NCI-H2107 treated with DMSO at 0.1 percent for 48 hours (cell line): ENCODE measurements around the gene SERPIND1.

ENCODE experiments used
- DNase-seq: peaks from one replicate; lab custom pipeline; 2025; ENCODE audit not compliant: unreplicated experiment; lab: John Stamatoyannopoulos, UW

The SERPIND1 gene

DNA sequence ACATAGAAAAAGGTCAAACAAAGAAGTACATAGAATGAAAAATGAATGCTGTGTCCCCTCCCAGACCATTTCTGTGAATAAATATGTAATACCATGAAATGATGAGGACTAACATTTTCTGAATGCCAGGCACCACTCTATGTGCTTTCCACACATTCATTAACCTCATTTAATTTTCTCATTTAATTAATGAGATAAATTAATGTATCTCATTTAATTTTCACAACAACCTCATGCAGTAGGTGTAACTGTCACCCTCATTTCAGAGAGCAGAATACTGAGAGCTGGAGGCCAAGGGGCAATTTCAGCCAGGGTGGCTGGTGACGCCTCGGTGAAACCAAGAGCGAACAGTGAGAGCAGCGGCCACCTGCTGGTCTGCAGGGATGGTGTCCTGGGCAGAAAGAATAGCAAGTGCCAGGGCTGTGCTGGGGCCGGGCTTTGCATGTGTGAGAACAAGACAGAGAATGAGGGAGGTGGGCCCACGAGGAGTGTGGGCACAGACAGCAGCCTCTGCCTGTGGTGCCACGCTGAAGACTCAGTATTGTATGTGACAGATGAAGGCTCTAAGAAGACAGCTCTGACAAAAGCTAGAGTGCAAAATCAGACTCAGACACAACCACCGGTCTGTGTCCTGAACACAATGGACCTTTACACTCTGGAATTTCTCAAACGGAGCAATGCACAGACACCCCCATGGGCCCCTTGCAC, 1.8 kb upstream of the SERPIND1 start:
- DNase-seq: no peak

- no peak for DNase-seq
Observed at GRCh38 chr22:20774882-20775281, 969 bp downstream of the SERPIND1 start.

DNA sequence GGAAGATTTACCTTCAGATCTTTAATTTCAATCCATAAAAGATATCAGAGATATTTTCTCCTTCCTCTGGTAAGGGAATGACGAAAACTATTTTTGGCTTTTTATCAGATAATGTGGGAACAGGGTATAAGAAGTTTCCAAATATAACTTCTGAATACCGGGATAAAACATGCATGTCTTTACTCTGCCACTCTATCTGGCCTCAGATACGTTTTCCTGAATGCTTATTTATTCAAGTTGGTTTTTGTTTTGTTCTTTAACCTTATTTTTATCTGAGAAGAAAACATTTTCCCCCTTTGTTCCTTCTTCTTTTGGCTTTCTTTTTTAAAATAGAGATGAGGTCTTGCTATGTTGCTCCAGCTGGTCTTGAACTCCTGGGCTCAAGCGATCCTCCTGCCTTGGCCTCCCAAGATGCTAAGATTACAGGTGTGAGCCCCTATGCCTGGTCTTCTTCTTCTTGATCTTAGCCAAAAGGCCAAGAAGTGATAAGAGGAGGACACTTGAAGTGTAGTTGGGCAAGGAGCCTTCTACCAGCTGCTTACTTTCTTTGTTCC, 1.5 kb downstream of the SERPIND1 start:
- DNase-seq: no peak

- peak; percentile 18 for DNase-seq
Observed at GRCh38 chr22:20776624-20777405, 2.9 kb downstream of the SERPIND1 start.

DNA sequence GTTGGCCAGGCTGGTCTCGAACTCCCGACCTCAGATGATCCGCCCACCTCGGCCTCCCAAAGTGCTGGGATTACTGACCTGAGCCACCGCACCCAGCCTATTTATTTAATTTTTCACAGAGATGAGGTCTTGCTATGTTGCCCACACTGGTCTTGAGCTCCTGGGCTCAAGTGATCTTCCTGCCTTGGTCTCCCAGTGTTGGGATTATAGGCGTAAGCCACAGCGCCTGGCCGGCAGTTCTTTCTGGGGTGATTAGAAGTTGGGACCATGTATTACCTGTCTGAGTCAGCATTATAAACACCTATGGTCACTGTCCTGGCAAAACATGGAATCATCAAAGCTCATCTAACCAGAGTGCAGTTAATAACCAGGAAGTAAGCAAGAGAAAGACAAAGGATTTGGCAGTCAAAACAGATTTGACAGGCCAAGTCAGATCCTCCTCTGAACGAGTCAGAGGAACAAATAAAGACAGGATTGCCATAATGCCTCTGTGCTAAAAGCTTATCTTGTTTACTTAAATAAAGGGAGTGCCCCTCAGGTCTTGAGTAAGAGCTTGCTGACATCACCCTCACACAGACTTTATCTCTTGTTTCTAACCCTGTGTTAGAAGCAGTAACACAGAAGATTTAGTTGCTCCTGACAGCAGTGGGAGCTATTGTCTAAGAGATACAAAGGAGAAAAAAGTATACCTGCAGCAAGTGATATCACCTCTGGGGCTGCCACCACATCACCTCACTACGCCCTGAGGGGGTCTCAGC, 3.7 kb downstream of the SERPIND1 start:
- DNase-seq: no peak

- DNase-seq: no peak
Observed at GRCh38 chr22:20779014-20779817, 5.3 kb downstream of the SERPIND1 start.

DNA sequence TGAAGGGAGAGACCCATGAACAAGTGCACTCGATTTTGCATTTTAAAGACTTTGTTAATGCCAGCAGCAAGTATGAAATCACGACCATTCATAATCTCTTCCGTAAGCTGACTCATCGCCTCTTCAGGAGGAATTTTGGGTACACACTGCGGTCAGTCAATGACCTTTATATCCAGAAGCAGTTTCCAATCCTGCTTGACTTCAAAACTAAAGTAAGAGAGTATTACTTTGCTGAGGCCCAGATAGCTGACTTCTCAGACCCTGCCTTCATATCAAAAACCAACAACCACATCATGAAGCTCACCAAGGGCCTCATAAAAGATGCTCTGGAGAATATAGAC, 5.9 kb downstream of the SERPIND1 start:
- no peak for DNase-seq

DNA sequence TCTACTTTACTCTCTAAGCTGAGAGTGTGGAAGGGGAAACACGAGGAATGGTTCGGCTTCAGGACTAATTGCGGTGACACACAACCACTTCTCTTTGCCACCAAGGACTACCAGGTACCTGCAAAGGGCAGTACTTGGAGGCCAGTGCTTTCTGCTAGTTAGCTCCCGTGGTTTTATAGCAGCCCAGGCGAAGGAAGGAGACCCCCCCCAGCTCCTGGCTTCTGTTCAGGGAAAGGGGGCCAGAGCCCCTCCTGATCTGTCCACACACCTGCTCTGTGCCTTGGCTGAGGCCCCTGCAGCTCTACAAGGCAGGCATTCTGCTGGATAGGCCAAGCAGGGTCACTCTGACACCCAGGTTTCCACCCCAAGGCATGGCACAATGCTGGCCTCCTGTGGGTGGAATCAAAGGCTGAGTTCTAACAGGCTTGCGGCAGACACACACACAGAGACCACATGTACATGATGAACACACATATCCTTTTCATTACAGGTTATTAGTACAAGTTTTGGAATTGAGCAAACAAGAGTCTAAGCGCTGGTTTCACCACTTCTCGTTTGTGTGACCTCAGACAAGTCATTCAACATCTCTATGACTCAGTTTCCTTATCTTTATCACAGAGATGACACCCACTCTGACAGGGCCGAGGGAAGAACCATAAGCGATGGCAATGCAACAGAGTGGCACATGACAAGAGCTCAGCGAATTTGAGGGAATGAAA, 7.5 kb downstream of the SERPIND1 start:
- no peak for DNase-seq

GRCh38 chr22:20782083-20782482, 8.2 kb downstream of the SERPIND1 start:
- DNase-seq: no peak

DNA sequence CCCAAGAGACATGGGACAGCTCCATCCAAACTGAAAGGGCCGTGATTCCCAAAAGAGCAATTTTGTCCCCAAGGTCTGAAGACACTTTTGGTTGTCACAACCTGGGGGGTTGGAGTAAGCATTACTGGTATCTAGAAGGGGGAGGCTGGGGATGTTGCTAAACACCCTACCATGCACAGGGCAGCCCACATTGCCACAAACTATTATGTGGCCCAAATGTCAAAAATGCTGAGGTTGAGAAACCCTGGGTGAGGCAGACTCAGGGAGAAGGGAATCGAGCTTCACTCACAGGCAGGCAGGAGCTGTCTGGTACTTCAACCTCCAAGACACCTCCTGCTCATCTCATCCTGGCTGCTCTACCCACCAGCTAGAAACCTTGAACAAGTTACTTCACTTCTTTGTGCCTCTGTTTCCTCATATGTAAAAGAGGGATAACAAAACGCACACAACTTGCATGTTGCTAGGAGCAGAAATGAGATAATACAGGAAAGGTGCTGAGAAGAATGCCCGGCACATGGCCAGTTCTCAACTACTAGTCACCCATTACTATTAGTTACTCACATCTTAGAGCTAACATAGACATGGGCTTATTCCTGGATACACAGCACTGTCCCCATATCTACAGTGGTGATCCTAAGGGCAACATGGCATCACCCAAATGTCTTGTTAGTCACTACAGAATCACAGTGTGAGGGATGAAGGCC, 8.8 kb downstream of the SERPIND1 start:
- no peak for DNase-seq

- no peak for DNase-seq
Observed at GRCh38 chr22:20783300-20783673, 9.4 kb downstream of the SERPIND1 start.

GRCh38 chr22:20783844-20784723, 10.2 kb downstream of the SERPIND1 start:
- peak; percentile 14 for DNase-seq

GRCh38 chr22:20785415-20785814, 11.5 kb downstream of the SERPIND1 start:
- DNase-seq: no peak

GRCh38 chr22:20786048-20786447, 12.1 kb downstream of the SERPIND1 start:
- no peak for DNase-seq

GRCh38 chr22:20786536-20786979, 12.6 kb downstream of the SERPIND1 start:
- no peak for DNase-seq

DNA sequence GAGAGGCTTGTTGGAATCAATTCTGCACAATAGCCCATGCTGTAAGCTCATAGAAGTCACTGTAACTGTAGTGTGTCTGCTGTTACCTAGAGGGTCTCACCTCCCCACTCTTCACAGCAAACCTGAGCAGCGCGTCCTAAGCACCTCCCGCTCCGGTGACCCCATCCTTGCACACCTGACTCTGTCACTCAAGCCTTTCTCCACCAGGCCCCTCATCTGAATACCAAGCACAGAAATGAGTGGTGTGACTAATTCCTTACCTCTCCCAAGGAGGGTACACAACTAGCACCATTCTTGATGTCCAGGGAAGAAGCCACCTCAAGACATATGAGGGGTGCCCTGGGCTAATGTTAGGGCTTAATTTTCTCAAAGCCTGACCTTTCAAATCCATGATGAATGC, 13.3 kb downstream of the SERPIND1 start:
- no peak for DNase-seq

DNA sequence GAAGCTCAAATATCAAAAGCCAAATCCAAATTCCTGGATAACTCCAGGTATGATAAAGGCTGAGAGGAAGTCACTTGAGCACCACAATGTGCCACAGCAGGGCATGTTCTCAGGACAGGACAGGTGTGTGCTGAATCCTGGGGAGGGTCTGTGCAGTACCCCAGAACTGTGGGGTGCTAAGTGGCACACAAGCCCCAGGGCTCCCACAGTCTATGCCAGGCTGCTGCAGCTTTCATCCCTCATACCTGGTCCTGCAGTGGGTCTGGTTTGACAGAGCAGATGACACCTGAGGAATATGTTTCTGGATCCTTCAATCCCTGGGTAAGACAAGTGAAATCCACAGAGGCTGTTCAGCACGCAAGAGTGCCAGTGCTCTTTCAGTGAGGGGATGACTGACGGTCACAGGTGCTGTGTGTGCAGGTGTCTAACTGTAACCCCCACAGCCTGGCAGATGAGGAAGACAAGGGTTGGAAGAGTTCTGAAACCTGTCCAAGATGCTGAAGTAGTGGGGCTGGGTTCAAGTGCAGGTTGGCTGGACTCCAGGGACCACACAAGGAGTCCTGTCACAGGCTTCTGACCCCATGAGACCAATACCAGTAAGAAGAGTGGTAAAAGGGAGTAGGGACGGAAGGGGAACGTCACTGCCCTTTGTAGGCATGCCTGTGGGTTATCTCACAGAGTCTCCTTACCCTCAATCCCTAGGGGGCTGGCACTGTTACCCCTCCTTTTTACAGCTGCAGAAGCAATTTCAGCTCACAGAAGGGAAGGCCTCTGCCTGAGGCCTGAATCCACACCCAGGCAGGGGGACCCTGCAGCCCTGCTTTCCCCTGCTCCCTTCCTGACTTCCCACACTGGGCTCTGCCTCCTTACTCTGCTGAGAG, 14.1 kb downstream of the SERPIND1 start:
- no peak for DNase-seq
